HG03135 (cell line): ENCODE measurements around the gene CACNA1G.

ENCODE experiments used
- ATAC-seq: cut with Tn5 transposase; IDR thresholded peaks from one replicate; pipeline ENCODE4 v1.9.1; 2021; ENCODE audit warnings: mild to moderate bottlenecking, moderate library complexity; ENCODE audit not compliant: unreplicated experiment

The CACNA1G gene

DNA sequence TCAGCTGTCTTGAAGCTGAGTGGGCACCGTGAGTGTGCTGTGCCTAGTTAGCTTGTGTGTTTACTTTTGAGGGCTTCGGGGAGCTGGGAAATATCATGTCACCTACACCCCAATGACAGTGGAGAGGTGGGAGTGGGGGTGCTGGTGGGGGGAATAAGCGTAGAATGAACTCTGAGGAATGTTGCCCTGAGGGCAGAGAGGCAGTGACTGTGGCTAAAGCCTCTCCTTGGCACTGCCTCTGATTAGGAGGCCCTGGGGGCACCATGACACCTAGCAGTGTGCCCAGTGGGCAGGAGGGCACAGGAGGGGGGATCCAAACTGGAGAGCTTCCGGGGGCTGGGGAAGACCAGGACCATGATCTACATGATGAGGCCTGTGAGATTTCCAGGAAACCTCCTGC lies 24.8 kb downstream of the CACNA1G start:
- no peak for ATAC-seq

DNA sequence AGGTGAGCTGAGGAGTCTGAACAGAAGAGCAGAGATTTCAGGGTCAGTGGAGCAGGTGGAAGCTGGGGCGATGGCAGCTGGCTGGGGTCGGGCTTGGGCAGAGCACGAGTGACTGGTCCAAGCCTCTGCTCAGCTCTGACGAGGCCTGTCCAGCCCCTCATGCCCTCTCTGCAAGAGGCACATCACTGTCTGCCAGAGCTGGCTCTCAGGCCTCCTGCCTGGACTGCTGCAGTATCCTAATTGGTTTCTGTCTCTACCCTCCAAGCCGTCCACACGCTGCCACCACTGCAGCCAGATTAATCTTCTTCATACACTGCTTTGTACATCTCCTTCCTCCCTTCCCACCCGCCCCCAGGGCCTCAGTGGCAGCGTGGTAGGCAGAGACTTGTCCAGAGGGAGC lies 25.4 kb downstream of the CACNA1G start:
- ATAC-seq, result no peak

DNA sequence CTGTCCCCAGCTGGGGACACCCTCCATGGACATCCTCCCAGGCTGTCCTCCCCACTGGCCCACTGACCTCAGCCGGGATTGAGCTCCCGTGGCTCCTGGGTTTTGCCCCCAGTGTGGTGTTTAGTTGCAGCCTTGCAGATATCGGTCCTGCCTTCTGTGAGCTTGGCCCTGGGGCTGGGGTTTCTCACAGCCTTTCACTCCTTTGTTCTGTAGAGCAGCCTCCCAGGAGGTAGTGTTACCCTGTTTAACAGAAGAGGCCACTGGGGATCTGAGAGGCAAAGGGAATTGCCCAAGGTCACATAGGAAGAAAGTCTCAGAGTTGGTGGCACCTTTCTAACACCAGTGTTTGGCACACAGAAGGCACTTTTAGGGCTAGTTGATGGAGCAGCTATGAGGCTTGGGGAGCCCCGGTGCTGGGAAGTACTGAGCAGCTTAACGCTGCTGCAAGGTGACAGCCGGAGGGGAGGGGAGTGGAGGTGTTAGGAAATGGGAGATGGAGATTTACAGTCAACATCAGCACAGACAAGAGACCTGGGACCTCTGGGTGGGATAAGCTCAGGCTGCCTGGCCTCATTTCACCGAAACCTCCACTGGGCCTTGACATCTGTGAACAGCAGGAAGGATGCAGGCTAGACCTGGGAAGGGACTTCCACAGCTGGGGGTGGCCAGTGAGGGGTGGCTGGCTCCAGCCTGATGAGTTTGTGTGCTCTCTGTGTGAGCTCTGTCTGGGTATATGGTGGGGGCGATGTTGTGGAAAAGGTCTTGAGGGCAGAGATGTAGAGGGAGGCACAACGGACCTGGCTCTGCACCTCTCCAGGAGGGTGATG lies 26.1 kb downstream of the CACNA1G start:
- ATAC-seq, result no peak

DNA sequence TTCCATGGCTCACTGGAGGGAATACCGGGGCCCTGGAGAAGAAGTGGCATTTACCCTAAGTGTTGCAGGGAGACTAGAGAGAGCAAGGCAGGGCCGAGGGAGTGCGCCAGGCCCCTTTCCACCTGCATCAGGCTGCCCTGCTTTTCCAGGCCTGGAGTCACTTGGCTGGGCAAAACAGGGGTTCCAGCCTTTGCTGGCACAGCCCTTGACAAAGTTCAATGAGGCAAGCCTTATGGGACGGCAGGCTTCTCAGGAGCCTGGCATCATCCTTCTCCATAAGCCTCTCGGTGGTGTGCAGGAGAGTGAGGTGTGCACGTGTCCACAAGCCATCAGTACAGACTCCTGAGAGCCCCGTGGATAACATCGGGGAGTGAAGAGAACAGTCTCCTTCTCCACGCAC lies 27.1 kb downstream of the CACNA1G start:
- ATAC-seq, result no peak

DNA sequence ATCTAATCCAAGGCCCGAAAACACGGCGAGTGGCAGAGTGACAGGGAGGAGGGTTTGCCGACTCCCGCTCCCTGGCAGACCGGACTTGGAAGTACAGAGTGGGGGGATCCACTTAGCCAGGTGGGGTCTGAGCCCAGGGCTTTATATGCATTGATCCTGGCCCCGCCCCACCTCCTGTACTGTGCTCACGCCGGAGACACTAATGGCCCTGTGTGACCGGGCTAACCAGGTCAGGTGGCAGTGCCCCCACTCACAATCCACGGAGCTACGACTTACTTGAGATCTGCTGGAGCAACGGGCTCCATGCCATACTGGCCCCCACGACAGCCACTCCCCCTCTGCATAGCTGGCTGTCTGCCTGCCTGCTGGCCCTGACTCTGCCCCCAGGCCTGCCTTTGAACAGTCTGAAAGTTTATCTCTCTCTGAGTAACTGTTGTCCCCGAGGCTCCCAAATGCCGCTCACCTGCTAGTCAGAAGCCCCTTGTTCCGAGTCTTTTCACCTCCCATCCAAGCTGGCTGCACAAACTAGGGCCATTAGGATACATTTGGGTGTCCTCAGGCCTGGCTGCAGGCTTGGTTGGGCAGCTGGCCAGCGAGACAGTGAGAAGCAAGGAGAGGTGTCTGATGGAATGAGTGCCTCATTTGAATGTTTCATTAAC lies 28.0 kb downstream of the CACNA1G start:
- ATAC-seq, result no peak

DNA sequence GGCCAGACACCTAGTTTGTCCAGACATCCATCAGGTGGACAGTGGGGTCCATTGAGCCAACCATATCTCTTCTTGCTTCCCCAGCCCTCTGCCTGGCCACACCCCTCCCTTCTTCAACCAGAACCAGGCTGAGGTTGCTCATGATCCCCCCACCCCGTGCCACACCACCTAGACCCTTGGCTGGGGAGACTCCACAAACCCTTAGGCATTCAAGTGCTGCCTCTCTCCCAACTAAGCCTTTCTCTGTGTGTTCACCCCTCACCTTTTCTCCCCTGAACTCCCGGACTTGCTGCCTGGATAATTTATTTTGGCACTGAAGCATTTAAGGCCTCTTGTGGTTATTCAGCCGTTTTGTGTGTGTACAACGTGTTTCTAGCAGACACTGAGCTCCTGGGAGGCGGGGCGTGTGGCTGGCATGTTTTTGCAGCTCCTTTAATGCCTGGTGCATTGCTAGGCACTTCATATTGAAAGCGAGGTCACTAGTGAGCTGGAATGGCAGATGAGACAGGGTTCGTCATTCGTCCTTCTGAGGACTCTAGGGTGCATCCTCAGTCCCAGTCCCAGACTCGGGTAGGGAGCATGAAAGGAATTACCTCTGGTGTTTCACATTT lies 28.7 kb downstream of the CACNA1G start:
- no peak for ATAC-seq

DNA sequence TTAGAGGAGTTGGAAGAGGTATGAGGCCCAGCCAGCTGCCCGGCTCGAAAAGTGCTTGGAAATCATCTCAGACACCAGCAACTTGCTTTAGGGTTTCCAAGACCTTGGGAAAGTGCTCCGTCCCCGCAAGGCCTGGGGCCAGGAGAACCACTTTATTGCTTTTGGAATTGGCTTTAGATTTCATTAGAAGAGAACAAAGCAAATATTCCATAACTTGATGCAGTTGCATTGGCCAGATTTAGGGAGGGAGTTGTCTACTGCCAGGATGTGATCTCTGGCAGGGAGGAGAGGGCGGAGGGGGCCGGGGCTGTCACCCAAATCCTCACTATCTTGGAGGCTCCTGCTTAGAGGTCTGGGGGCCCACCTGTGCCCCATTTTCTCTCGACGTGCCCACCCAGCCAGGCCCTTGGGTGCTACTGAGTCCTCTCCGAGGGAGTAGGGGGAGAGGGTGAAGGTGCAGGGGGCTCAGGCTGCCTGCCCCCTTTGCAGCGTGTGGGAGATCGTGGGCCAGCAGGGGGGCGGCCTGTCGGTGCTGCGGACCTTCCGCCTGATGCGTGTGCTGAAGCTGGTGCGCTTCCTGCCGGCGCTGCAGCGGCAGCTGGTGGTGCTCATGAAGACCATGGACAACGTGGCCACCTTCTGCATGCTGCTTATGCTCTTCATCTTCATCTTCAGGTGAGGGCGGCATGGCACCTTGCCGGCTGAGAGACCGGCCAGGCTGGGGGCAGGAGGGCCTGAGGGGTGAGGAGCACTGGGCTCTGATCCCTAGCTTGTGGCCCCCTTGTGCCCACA lies 30.6 kb downstream of the CACNA1G start:
- ATAC-seq, result no peak

DNA sequence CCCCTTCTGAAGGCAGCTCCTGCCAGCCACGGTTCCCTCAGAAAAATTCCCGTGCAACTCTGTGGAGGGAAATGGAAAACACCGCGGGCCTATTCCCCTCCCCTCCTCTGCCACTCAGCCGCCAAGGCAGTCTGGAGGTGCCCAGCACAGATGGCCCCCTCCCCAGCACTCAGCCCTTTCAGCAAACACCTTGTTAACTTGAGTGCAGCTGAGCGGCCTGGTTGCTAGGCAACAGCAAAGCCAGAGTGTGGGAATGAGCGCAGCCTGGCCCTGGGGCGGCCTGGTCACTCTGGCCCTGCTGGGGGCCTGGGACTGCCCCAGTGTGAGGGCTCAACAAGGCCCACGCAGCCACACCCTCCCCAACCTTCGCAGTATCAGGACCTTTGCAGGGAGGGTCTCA lies 32.8 kb downstream of the CACNA1G start:
- ATAC-seq, result no peak

DNA sequence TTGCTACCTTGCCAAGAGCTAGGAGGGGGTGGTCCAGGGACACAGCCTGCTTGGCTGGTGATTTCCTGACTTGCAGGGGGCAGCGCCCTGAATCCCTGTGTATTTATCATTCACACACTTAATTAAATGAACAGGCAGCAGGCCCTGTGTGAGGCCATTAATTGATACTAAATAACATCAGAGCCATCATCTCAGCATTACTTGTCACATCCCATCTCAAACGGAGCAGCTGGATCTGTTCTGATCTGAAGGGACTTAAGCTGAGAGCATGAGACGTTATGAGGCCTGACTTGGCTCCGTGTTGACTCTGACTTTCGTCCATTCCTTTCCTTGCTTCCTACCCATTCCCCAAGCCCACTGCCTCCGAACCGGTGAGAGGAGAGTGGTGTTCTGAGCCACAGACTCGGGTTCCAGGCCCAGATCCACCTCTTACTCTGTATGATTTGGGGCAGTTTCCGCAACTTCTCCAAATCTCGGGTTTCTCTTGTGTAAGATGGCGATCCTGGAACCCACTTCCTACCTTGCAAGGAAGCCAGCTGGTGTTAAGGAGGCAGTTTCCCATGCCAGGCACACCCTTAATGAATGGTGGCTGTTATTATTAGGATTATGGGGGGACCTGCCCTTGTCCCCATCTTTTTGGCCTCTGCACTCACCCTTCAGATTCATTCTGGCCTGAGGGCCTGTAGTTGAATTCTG lies 33.8 kb downstream of the CACNA1G start:
- no peak for ATAC-seq

DNA sequence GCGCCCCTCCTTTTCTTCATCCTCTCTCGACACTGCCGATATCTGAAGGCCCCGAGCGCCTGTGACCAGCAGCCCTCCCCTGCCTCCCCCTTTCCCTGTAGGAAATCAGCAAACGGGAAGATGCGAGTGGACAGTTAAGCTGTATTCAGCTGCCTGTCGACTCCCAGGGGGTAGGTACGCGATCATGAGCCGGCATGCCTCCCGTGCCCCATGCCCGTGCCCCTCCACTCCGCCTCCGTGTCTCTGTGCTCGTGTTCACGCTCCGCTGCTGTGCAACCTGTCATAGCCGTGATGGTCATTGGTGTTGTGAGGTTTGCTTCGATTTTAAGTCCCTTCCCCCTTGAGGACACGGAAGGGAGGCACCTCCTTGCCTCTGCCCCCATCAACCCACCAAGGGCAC lies 34.4 kb downstream of the CACNA1G start:
- no peak for ATAC-seq

DNA sequence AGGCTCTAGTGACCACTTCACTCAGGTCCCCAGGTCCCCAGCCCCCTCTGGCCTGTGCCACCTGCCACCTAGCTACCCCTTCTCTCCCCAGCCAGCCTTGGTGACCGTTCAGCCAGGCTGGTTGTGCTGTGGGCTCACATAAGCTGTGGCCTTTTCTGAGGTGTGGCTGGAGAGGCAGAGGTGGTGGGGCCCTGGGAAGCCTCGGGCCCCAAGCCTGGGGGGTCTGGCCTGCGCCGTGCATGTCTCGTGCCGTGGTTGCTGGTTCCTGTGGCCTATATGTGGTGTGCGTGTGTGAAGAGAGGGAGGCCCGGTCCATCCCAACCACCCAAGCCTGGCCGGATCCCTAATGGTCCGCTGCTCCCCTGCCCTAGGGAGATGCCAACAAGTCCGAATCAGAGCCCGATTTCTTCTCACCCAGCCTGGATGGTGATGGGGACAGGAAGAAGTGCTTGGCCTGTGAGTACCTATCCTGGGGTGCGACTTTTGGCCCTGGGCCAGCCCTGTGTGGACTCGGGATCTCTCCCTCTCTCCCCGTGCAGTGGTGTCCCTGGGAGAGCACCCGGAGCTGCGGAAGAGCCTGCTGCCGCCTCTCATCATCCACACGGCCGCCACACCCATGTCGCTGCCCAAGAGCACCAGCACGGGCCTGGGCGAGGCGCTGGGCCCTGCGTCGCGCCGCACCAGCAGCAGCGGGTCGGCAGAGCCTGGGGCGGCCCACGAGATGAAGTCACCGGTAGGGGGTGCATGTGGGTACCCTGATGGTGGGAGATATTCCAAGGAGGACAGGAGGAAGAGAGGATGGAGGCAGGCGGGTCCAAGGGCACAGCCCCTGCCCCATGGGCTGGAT lies 35.9 kb downstream of the CACNA1G start:
- ATAC-seq, result no peak

DNA sequence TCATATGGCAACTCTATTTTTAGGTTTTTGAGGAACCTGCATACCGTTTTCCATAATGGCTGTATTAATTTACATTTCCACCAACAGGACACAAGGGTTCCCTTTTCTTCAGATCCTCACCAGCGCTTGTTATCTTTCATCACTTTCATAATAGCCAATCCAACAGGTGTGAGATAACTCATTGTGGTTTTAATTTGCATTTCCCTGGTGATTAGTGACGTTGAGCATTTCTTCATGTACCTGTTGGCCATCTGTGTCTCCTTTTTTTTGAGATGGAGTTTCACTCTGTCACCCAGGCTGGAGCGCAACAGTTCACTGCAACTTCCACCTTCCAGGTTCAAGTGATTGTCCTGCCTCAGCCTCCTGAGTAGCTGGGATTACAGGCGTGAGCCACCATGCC lies 38.0 kb downstream of the CACNA1G start:
- no peak for ATAC-seq

DNA sequence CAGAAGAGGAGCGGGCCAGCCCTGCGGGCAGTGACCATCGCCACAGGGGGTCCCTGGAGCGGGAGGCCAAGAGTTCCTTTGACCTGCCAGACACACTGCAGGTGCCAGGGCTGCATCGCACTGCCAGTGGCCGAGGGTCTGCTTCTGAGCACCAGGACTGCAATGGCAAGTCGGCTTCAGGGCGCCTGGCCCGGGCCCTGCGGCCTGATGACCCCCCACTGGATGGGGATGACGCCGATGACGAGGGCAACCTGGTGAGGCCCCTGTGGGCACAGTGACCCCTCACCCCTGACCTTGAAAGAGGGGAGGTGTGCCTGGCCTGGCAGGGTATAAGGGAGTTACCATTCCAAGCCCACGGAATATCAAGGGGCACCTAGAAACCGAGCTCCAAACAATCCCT lies 39.1 kb downstream of the CACNA1G start:
- no peak for ATAC-seq

DNA sequence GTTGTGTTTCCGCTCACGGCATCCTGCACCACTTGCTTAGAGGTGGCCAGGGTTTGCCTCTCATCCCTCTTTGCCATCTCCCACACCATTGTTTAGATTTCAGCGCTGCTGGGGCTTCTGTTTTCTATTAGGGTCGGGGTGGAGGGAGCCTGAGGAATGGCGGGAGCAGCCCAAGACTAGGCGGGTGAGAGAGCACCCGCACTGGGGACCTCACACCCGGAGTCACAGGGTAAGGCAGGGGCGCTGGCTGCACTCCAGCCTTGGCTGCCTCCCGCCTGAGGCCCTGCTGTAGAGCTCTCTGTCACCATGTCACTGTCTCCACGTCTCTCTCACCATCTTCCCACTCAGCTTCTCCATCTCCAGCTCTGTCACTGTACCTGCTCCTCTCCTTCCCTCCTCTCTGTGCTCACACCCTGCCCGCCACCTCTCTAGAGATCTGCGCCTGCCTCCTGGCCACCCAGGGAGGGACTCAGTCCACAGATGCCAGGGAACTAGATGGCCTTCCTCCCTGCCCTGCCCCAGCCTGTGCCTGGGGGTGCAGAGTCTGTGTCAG lies 41.4 kb downstream of the CACNA1G start:
- no peak for ATAC-seq

DNA sequence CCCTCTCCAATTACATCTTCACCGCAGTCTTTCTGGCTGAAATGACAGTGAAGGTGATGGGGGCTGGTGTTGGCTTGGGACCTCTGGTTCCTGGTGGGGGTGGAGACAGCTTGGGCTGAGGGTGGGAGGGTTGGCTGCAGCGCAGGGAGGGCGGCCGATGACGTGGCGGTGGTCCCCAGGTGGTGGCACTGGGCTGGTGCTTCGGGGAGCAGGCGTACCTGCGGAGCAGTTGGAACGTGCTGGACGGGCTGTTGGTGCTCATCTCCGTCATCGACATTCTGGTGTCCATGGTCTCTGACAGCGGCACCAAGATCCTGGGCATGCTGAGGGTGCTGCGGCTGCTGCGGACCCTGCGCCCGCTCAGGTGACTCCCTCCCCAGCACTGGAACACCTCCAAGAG lies 42.3 kb downstream of the CACNA1G start:
- ATAC-seq, result no peak

DNA sequence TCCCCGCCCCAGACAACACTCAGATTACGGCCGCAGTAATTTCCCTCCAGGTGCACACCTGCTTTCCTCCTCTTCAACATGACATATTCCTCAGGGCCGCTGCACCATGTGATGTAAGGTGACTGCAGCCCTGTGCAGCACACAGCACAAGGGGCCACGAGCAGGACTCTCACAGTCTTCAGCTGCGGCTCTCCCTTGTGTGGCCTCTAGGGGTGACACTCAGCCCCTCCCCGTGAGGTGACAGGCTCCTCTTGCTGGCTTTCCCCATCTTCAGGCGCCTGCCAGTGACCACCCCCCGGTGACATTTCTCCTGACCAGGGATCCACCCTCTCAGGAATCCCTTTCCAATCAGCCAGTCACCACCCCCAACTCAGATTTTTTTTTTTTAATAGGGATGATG lies 42.8 kb downstream of the CACNA1G start:
- ATAC-seq, result no peak

DNA sequence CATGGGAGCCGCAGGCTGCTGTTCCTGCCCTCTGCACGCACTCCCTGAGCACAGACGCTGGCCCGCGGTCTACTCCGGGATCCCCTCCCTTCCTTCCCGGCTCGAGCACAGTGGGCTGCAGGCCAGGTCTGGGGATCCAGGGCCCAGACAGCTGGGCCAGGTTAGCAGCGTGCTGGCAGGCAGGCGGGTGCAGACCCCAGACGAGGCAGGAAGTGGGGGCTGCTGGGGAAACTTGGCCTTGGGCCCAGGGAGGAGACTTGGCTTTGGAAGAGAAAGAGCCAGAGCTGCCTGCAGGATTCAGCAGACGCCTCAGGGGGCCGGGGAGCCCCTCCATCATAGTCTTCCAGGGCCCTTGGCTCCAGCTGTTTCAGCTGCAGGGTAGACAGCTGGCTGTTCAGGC lies 44.0 kb downstream of the CACNA1G start:
- no peak for ATAC-seq

DNA sequence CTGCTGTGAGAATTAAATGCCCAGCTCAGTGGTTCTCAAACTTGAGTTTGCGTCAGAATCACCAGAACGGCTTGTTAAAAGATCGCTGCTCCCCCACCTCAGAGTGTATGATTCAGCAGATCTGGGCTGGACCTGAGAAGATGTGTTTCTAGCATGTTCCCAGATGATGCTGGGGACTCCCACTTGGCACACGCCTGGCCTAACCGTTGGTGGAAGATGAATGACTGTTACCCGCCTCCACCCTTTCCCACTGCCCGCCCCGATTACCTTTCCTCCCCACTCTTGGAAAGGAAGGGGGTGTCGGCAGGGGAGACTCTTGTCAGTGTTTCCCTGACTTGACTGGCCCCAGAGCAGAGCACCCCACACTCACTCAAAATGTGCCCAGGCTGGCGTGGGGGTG lies 44.9 kb downstream of the CACNA1G start:
- no peak for ATAC-seq

DNA sequence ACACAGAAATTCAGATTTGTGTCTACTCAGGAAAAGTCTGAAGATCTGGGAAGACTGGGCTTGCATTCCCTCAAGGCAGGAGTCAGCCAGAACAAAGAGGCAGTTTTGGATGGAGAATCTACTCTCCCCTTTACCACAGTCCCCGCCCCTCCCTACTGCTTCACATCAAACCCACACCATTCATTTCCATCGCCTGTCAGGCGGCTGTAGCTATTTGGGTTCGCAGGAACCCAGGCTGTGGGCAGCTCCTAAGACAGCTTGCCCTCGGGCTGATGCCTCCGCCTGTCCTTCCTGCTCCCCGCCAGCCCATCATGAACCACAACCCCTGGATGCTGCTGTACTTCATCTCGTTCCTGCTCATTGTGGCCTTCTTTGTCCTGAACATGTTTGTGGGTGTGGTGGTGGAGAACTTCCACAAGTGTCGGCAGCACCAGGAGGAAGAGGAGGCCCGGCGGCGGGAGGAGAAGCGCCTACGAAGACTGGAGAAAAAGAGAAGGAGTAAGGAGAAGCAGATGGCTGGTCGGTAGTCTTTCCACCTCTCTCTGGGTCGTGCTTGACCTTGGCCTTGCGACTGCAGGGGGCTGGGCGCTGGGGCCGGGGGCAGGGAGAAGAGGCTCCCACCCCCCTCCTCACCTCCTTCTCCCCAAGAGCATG lies 47.1 kb downstream of the CACNA1G start:
- no peak for ATAC-seq
